Fibroblast of lung (primary cell): Measurements from ENCODE around the gene BMP7.

ENCODE experiments used
- EZH2 ChIP-seq: IDR thresholded peaks from 2 replicates; pipeline ENCODE4 v1.5.1; 2012; ENCODE audit warnings: low read length, control low read depth, mild to moderate bottlenecking; ENCODE audit errors: missing control alignments
- TF ChIP-seq, protein P1 (sequence below), 2 donors: IDR thresholded peaks in 1 of 2; conservative IDR thresholded peaks in 1 of 2; 1 replicate in 1 of 2; 2 replicates in 1 of 2; pipeline ENCODE4 v1.5.1; 2011 to 2012; ENCODE audit warnings: low read length in 2 of 2, control low read depth in 1 of 2, inconsistent platforms in 1 of 2, low read depth in 1 of 2, mild to moderate bottlenecking in 1 of 2

DNA sequence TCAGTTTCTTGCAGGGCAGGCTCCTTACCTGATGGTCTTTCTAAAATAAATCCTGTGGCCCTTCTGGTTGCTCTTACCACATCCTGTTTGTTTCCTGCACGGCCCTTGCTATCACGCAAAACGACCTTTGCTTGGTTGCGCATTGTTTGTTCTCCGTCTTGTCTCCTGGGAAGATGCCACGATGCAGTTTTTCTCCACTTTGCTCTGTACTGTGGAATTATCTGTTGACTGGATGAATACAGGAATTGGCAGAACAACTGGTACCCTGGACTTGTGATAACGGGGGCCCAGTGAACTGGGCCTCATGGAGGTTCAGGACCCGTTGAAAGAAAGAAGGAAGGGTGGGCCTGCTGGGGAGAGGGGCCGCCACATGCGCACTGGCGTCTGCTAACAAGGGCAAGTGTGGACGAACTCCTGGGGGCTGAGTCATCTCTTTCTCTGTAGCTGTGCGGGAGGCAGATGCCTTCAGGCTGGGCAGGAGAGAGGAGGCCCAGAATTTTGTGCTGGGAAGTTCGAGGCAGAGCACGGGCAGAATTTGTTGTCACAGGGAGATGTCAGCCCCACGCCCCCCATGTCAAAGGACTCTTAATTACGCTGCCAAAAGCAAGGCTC lies 139.9 kb downstream of the BMP7 start:
- TF ChIP-seq, protein P1, sequence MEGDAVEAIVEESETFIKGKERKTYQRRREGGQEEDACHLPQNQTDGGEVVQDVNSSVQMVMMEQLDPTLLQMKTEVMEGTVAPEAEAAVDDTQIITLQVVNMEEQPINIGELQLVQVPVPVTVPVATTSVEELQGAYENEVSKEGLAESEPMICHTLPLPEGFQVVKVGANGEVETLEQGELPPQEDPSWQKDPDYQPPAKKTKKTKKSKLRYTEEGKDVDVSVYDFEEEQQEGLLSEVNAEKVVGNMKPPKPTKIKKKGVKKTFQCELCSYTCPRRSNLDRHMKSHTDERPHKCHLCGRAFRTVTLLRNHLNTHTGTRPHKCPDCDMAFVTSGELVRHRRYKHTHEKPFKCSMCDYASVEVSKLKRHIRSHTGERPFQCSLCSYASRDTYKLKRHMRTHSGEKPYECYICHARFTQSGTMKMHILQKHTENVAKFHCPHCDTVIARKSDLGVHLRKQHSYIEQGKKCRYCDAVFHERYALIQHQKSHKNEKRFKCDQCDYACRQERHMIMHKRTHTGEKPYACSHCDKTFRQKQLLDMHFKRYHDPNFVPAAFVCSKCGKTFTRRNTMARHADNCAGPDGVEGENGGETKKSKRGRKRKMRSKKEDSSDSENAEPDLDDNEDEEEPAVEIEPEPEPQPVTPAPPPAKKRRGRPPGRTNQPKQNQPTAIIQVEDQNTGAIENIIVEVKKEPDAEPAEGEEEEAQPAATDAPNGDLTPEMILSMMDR (conservative IDR thresholded peaks at IDR 0.05 in 1 of 2, IDR thresholded peaks at IDR 0.05 in 1 of 2; ENCODE audit: low read depth in 1 of 2, low read length in 2 of 2), result no peak
- TF ChIP-seq EZH2, result no peak
